Ishikawa (cell line): ENCODE data around the gene KIAA1671.

Experiments used
- CEBPB ChIP-seq: IDR thresholded peaks from 2 replicates; pipeline ENCODE4 v1.6.1; 2012
- CREB1 ChIP-seq: IDR thresholded peaks from 2 replicates; pipeline ENCODE4 v1.6.1; 2012; ENCODE audit warnings: low read depth
- EP300 ChIP-seq: IDR thresholded peaks from 2 replicates; pipeline ENCODE4 v1.6.1; 2012; ENCODE audit warnings: borderline replicate concordance
- FOXM1 ChIP-seq: IDR thresholded peaks from 2 replicates; pipeline ENCODE4 v1.6.1; 2012; ENCODE audit warnings: low read depth, borderline replicate concordance
- MAX ChIP-seq: IDR thresholded peaks from 2 replicates; pipeline ENCODE4 v1.6.1; 2012
- NFIC ChIP-seq: IDR thresholded peaks from 2 replicates; pipeline ENCODE4 v1.6.1; 2012
- RAD21 ChIP-seq: IDR thresholded peaks from 2 replicates; pipeline ENCODE4 v1.6.1; 2012; ENCODE audit warnings: low read depth
- REST ChIP-seq: IDR thresholded peaks from 2 replicates; pipeline ENCODE4 v1.6.1; 2012; ENCODE audit warnings: low read depth, mild to moderate bottlenecking
- TAF1 ChIP-seq: IDR thresholded peaks from 2 replicates; pipeline ENCODE4 v1.6.1; 2012; ENCODE audit warnings: low read depth, mild to moderate bottlenecking
- TCF12 ChIP-seq: IDR thresholded peaks from 2 replicates; pipeline ENCODE4 v1.6.1; 2012; ENCODE audit warnings: low read depth
- USF1 ChIP-seq: IDR thresholded peaks from 2 replicates; pipeline ENCODE4 v1.6.1; 2012
- YY1 ChIP-seq: IDR thresholded peaks from 2 replicates; pipeline ENCODE4 v1.6.1; 2012; ENCODE audit warnings: low read depth

- TF ChIP-seq TAF1 (no peak), MAX (no peak), YY1 (no peak), EP300 (no peak), RAD21 (no peak), TCF12 (no peak), FOXM1 (no peak), NFIC (no peak), USF1 (no peak), CREB1 (no peak), CEBPB (no peak), REST (no peak)
Observed at GRCh38 chr22:24928322-24928721, 24.2 kb upstream of the KIAA1671 start.
